Cardiac muscle cell (in vitro differentiated cells and primary cell): ENCODE results near the gene LY6G6D. TPM values are rescaled to one million over a fixed set of nuclear protein-coding genes. Genes with fewer than 3 reads are reported as not detected.
A peak's percentile ranks its signal among the peaks of the same experiment; 100 is the strongest.

Experiments used
- DNase-seq, 2 donors: peaks; one replicate each; pipeline versions ENCODE4 v3.0.0 to v3.0.0-alpha.2; 2010 to 2017; ENCODE audit warnings: low read depth in 1 of 2, low spot score in 1 of 2
- H3K27ac ChIP-seq: fragments of 200-600 bp; sonication (generic); 2 replicates; pipeline ENCODE4 v1.5.1; 2016
- H3K27me3 ChIP-seq: fragments of 200-600 bp; sonication (generic); 2 replicates; pipeline ENCODE4 v1.6.0; 2016; ENCODE audit warnings: control low read depth
- H3K36me3 ChIP-seq: fragments of 200-600 bp; sonication (generic); 2 replicates; pipeline ENCODE4 v1.5.1; 2016; ENCODE audit warnings: control low read depth
- H3K4me1 ChIP-seq: fragments of 200-600 bp; sonication (generic); 2 replicates; pipeline ENCODE4 v1.8.1; 2017; ENCODE audit warnings: low read depth, mild to moderate bottlenecking, mixed run types
- H3K4me3 ChIP-seq: fragments of 200-600 bp; sonication (generic); 2 replicates; pipeline ENCODE4 v1.5.1; 2016; ENCODE audit warnings: mild to moderate bottlenecking
- H3K9me3 ChIP-seq: fragments of 200-600 bp; sonication (generic); 2 replicates; pipeline ENCODE4 v1.5.1; 2017; ENCODE audit warnings: low read depth, mild to moderate bottlenecking, control low read depth
- CTCF ChIP-seq: IDR thresholded peaks from 2 replicates; pipeline ENCODE4 v1.5.1; 2012; ENCODE audit warnings: low read depth, mild to moderate bottlenecking, low read length
- polyA plus RNA-seq: library from polyadenylated mRNA; unstranded; fragments of >200 nt; fragmentation: Nextera tagmentation; extraction: Ambion mirVana; gene quantifications from 2 replicates; pipeline ENCODE4 v1.2.1, GENCODE V29; 2016
- total RNA-seq: library from RNA; depleted of rRNA; stranded (reverse); fragments of >200 nt; gene quantifications from 2 replicates; pipeline ENCODE4 v1.2.3, GENCODE V29; 2016

The LY6G6D gene
- total and polyA plus RNA-seq, 2 experiments from 2014 or later: not detected

DNA sequence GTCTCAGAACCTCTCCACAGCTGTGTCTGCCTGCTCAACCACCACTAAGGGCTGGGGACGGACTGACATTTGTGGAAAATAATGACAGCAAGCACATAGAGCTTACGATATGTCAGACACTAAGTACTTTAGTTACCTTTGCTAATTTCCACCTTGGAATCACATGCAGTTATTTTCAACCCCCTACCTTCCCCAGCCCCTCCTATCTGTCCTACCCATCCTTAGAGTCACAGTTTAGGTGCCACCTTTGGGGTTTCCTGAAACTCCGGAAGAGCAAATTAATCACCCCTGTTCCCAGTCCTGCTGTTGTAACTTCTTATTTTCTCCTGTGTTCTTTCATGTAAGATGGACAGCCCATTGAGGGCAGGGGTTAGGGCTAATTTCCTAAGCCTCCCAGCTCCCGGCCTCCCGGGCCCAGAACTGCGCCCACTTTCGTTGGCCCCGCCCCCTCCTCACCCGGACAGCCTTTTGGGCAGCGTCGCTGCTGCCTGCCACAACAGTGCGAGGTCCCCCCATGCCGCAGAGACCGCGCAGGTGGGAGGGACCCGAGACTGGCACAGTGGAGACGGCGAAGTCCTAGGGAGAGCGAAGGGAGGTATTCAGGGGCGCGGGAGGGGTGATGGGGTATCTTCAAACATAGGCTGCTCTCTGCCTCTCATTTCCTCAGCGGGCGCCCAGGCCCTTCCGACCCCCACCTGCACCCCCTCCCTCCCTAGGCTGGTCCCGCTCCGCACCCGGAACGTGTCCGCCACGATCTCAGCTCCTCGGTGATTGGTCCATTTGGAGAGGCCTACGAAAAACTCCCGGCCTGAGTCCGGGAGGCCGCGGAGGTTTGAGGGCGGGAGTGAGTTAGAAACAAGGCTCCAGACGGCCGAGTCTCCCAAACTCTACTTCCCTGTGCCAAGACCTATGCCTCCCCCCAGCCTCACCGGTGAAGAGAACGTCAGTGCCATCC lies 12.8 kb downstream of the LY6G6D start:
- DNase-seq: no peak
- no peak overlapping the region for H3K27ac ChIP-seq
- TF ChIP-seq CTCF: no peak
- H3K4me3 ChIP-seq: no peak overlapping the region
- H3K27me3 ChIP-seq: no peaks in the 10 kb centered on the region
- no peaks in the 10 kb centered on the region for H3K9me3 ChIP-seq
- H3K4me1 ChIP-seq: no peaks in the 10 kb centered on the region
- peaks cover 25% of the 10 kb centered on the region for H3K36me3 ChIP-seq

DNA sequence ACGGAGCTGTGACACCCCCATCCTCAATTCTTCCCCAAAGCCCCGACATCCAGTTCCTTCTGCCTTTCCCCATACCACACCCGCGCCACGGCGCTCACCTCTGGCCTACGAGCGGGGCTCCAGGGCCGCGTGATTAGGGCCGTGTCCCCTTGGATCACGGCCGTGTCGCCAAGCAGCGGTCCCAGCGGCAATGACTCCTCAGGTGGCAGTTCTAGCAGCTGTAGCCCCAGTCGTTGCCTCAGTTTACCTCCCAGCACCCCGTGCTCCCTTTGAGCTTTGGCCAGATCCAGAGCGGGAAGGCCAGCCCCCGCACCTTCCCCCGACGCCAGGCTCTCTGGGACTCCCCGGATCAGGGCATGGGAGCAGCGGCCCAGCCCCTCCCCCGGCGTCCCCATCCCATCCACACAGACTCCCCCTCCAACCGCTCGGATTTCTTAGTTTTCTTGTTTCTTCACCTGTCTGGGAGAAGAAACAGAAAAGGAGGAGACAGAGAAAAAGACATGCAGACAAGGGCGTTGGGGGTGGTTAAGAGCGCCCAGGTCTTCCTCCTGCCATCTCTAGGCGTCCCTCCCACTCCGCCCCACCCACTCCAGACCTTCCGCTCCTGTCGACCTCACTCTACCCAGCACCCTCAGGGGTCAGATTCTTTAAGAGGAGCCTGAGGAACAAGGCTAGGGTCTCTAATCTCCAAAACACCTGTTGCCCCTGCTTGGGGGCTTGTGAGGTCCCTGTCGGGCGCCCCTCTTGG lies 13.8 kb downstream of the LY6G6D start, which contains the start of gene DDAH2:
Gene DDAH2, minus strand, starts transcription at position 533 of the 748 bp plus-strand sequence. Its CDS starts 138 bp downstream, at position 395.
- H3K9me3 ChIP-seq: no peaks in the 10 kb centered on the region
- no peak for DNase-seq
- H3K27me3 ChIP-seq: no peaks in the 10 kb centered on the region
- peak within 1 kb of the TSS; percentile 76 for H3K27ac ChIP-seq
- H3K4me3 ChIP-seq: peak within 1 kb of the TSS; percentile 91
- peak; percentile 59 for TF ChIP-seq CTCF
- H3K36me3 ChIP-seq: peaks cover 33% of the 10 kb centered on the region
- H3K4me1 ChIP-seq: no peaks in the 10 kb centered on the region

- Histone ChIP-seq H3K27ac (peak overlapping the region; percentile 76), H3K4me3 (peak overlapping the region; percentile 91), H3K27me3 (no peaks in the 10 kb centered on the region), H3K36me3 (peaks cover 33% of the 10 kb centered on the region), H3K9me3 (no peaks in the 10 kb centered on the region), H3K4me1 (peaks cover 4% of the 10 kb centered on the region)
- no peak for TF ChIP-seq CTCF
- DNase-seq: peak; percentile 89 to 93
Measured at GRCh38 chr6:31729515-31729978, 14.4 kb downstream of the LY6G6D start.

DNA sequence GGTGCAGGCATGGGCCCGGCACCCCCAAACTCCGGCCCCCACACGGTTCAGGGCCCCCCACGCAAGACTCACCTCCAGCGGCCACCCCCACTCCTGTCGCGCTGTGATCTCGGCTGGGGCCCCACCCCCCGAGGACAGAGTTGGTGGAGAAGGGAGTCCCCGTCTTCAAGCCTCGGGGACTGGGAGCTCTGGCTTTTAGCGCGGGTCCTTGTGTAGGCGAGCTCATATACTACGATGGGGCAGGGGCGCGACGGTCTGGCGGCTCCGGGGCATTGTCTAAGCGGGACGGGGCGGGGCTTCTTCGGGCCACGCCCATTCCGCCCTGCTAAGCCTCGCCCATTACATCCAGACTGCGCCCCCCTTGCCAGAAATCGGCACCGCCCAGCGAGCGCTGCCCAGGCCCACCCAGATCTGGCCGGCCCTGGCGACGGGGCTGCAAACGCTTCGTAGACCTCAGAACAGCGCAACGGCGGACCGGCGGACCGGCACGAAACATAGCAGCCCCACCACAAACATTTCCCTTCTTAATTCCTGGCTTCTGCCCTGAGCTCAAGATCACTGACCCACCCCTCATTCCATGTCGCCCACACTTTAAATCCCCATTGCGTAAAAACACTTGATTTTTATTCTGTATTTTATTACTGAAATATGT lies 15.0 kb downstream of the LY6G6D start:
- TF ChIP-seq CTCF: no peak
- no peaks in the 10 kb centered on the region for H3K27me3 ChIP-seq
- peaks cover 33% of the 10 kb centered on the region for H3K36me3 ChIP-seq
- DNase-seq: peak; percentile 93 to 97
- peak overlapping the region; percentile 76 for H3K27ac ChIP-seq
- H3K9me3 ChIP-seq: no peaks in the 10 kb centered on the region
- peak overlapping the region; percentile 91 for H3K4me3 ChIP-seq
- peaks cover 7% of the 10 kb centered on the region for H3K4me1 ChIP-seq

- Histone ChIP-seq H3K4me1 (peaks cover 7% of the 10 kb centered on the region), H3K27me3 (no peaks in the 10 kb centered on the region), H3K27ac (peak overlapping the region; percentile 2), H3K4me3 (peak overlapping the region; percentile 91), H3K36me3 (peaks cover 33% of the 10 kb centered on the region), H3K9me3 (no peaks in the 10 kb centered on the region)
- DNase-seq: no peak
- TF ChIP-seq CTCF: no peak
Measured at GRCh38 chr6:31730631-31731086, 15.5 kb downstream of the LY6G6D start.
